HepG2 (cell line): ENCODE measurements around the gene CDKN1A. TPM values are rescaled to one million over a fixed set of nuclear protein-coding genes. Genes with fewer than 3 reads are reported as not detected.

Experiments used
- BRF2 ChIP-seq: sonication (generic); formaldehyde crosslinking; IDR thresholded peaks from 2 replicates; pipeline ENCODE4 v1.8.1; 2022; ENCODE audit warnings: mild to moderate bottlenecking, missing genetic modification reagents
- CENPT ChIP-seq: sonication (generic); formaldehyde crosslinking; IDR thresholded peaks from 2 replicates; pipeline ENCODE4 v1.8.0; 2022; ENCODE audit warnings: low read depth, mild to moderate bottlenecking, moderate library complexity, missing genetic modification reagents
- HNRNPL ChIP-seq: fragments of 200-400 bp; formaldehyde crosslinking; IDR thresholded peaks from 2 replicates; pipeline ENCODE4 v1.6.1; 2017; ENCODE audit warnings: mild to moderate bottlenecking, low read depth, low read length
- PCBP1 ChIP-seq: fragments of 200-400 bp; formaldehyde crosslinking; IDR thresholded peaks from 2 replicates; pipeline ENCODE4 v1.6.1; 2017; ENCODE audit warnings: mild to moderate bottlenecking, low read depth, low read length, borderline replicate concordance
- PHF8 ChIP-seq: sonication (generic); formaldehyde crosslinking; IDR thresholded peaks from 2 replicates; pipeline ENCODE4 v1.5.0; 2020; ENCODE audit warnings: missing genetic modification reagents
- PITX1 ChIP-seq: sonication (generic); formaldehyde crosslinking; IDR thresholded peaks from 2 replicates; pipeline ENCODE4 v1.5.1; 2020; ENCODE audit warnings: mild to moderate bottlenecking, missing genetic modification reagents
- RCOR2 ChIP-seq: IDR thresholded peaks from 2 replicates; pipeline ENCODE4 v1.6.1; 2016; ENCODE audit warnings: missing biosample characterization, missing genetic modification reagents
- RNF219 ChIP-seq: sonication (generic); formaldehyde crosslinking; IDR thresholded peaks from 2 replicates; pipeline ENCODE4 v1.5.0; 2020; ENCODE audit warnings: mild to moderate bottlenecking, missing genetic modification reagents
- SNAPC2 ChIP-seq: sonication (generic); formaldehyde crosslinking; IDR thresholded peaks from 2 replicates; pipeline ENCODE4 v1.8.1; 2022; ENCODE audit warnings: mild to moderate bottlenecking, missing genetic modification reagents
- ZBTB21 ChIP-seq: sonication (generic); formaldehyde crosslinking; IDR thresholded peaks from 2 replicates; pipeline ENCODE4 v1.4.0; 2020; ENCODE audit warnings: missing genetic modification reagents
- ZC3H13 ChIP-seq: sonication (generic); formaldehyde crosslinking; IDR thresholded peaks from 2 replicates; pipeline ENCODE4 v1.8.1; 2023; ENCODE audit warnings: mild to moderate bottlenecking, missing genetic modification reagents, moderate library complexity
- ZFP1 ChIP-seq: IDR thresholded peaks from 2 replicates; pipeline ENCODE4 v1.6.1; 2016
- ZNF230 ChIP-seq: sonication (generic); formaldehyde crosslinking; IDR thresholded peaks from 2 replicates; pipeline ENCODE4 v1.4.0; 2020; ENCODE audit warnings: mild to moderate bottlenecking, missing genetic modification reagents
- ZNF292 ChIP-seq: sonication (generic); formaldehyde crosslinking; IDR thresholded peaks from 2 replicates; pipeline ENCODE4 v1.8.1; 2022; ENCODE audit warnings: mild to moderate bottlenecking, low read depth, missing genetic modification reagents, borderline replicate concordance
- ZNF574 ChIP-seq: sonication (generic); formaldehyde crosslinking; IDR thresholded peaks from 2 replicates; pipeline ENCODE4 v1.4.0; 2020; ENCODE audit warnings: missing genetic modification reagents
- ZNF605 ChIP-seq: sonication (generic); formaldehyde crosslinking; IDR thresholded peaks from 2 replicates; pipeline ENCODE4 v1.8.0; 2022; ENCODE audit warnings: mild to moderate bottlenecking, missing genetic modification reagents
- ZNF670 ChIP-seq: sonication (generic); formaldehyde crosslinking; IDR thresholded peaks from 2 replicates; pipeline ENCODE4 v1.8.0; 2022; ENCODE audit warnings: mild to moderate bottlenecking, missing genetic modification reagents, borderline replicate concordance
- ZNF746 ChIP-seq: sonication (generic); formaldehyde crosslinking; IDR thresholded peaks from 2 replicates; pipeline ENCODE4 v1.8.0; 2022; ENCODE audit warnings: mild to moderate bottlenecking, missing genetic modification reagents
- polyA plus RNA-seq, 8 experiments: library from polyadenylated mRNA; depleted of rRNA in 3 of 8; stranded (reverse) in 7 of 8; unstranded in 1 of 8; fragments of >200 nt; fragmentation: Illumina TruSeq in 4 of 8; extraction: Trizol in 4 of 8; gene quantifications; 2 replicates each; pipeline versions ENCODE4 v1.2.1 to v1.2.3, GENCODE V29; 2011 to 2016; ENCODE audit warnings: low read depth in 4 of 8, missing spikeins in 1 of 8, mixed read lengths in 1 of 8; ENCODE audit not compliant: insufficient read depth in 1 of 8
- total RNA-seq, 5 experiments: library from RNA; depleted of rRNA; stranded (reverse); fragments of >200 nt; fragmentation: Illumina TruSeq; extraction: Trizol; gene quantifications; 2 replicates each; pipeline ENCODE4 v1.2.3, GENCODE V29; 2016; ENCODE audit warnings: low read depth in 1 of 5
- TF ChIP-seq, protein P1 (sequence below): fragments of 450-650 bp; IDR thresholded peaks from 2 replicates; pipeline ENCODE4 v1.6.1; 2017
- TF ChIP-seq, protein P2 (sequence below): sonication (generic); formaldehyde crosslinking; IDR thresholded peaks from 2 replicates; pipeline ENCODE4 v1.5.0; 2020; ENCODE audit warnings: missing genetic modification reagents

CDKN1A gene
- total and polyA plus RNA-seq, 2 of the 13 experiments (the other 11 are each of a cell fraction or from before 2014, with no cell fraction given) = 60.7 to 92.1 TPM

- TF ChIP-seq ZNF670 (CRISPR knock-in tag) (peak; percentile 71; the same call in 1 of the 2 replicates), ZNF605 (CRISPR knock-in tag) (peak; percentile 83; the same call in 1 of the 2 replicates), HNRNPL (peak; percentile 82; the same call in 1 of the 2 replicates), ZNF574 (CRISPR knock-in tag) (peak; percentile 86), ZFP1 (CRISPR knock-in tag) (peak; percentile 85; the same call in 1 of the 2 replicates), ZBTB21 (CRISPR knock-in tag) (peak; percentile 72), ZNF746 (CRISPR knock-in tag) (peak; percentile 90), BRF2 (CRISPR knock-in tag) (no peak), PHF8 (CRISPR knock-in tag) (peak; percentile 74), ZNF292 (peak; percentile 94), PCBP1 (0 out of 2 replicates have a peak, but pooled peaks have one; percentile 75), PITX1 (CRISPR knock-in tag) (peak; percentile 76), ZC3H13 (CRISPR knock-in tag) (no peak), CENPT (no peak), RNF219 (CRISPR knock-in tag) (peak; percentile 71; the same call in 1 of the 2 replicates), SNAPC2 (CRISPR knock-in tag) (peak; percentile 65; the same call in 1 of the 2 replicates), RCOR2 (CRISPR knock-in tag) (peak; percentile 95), ZNF230 (0 out of 2 replicates have a peak, but pooled peaks have one; percentile 42)
- TF ChIP-seq, protein P1, sequence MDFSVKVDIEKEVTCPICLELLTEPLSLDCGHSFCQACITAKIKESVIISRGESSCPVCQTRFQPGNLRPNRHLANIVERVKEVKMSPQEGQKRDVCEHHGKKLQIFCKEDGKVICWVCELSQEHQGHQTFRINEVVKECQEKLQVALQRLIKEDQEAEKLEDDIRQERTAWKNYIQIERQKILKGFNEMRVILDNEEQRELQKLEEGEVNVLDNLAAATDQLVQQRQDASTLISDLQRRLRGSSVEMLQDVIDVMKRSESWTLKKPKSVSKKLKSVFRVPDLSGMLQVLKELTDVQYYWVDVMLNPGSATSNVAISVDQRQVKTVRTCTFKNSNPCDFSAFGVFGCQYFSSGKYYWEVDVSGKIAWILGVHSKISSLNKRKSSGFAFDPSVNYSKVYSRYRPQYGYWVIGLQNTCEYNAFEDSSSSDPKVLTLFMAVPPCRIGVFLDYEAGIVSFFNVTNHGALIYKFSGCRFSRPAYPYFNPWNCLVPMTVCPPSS = no peak
- TF ChIP-seq, protein P2, sequence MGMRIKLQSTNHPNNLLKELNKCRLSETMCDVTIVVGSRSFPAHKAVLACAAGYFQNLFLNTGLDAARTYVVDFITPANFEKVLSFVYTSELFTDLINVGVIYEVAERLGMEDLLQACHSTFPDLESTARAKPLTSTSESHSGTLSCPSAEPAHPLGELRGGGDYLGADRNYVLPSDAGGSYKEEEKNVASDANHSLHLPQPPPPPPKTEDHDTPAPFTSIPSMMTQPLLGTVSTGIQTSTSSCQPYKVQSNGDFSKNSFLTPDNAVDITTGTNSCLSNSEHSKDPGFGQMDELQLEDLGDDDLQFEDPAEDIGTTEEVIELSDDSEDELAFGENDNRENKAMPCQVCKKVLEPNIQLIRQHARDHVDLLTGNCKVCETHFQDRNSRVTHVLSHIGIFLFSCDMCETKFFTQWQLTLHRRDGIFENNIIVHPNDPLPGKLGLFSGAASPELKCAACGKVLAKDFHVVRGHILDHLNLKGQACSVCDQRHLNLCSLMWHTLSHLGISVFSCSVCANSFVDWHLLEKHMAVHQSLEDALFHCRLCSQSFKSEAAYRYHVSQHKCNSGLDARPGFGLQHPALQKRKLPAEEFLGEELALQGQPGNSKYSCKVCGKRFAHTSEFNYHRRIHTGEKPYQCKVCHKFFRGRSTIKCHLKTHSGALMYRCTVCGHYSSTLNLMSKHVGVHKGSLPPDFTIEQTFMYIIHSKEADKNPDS (CRISPR knock-in tag) = no peak
Measured at GRCh38 chr6:36666826-36667591, 11.5 kb upstream of the CDKN1A start (continued).
